Type B pancreatic cell (in vitro differentiated cells): ENCODE data around the gene RPIA. TPM values are rescaled to one million over a fixed set of nuclear protein-coding genes. Genes with fewer than 3 reads are reported as not detected.

Source experiments
- DNase-seq: peaks from one replicate; pipeline ENCODE4 v3.0.0; 2021; ENCODE audit warnings: mixed read lengths; ENCODE audit not compliant: unreplicated experiment; ENCODE audit errors: extremely low spot score
- H3K27ac Mint-ChIP-seq: 2 replicates; pipeline ENCODE4 v1.8.0; 2021; ENCODE audit warnings: mild to moderate bottlenecking, mixed read lengths
- H3K27me3 Mint-ChIP-seq: 2 replicates; pipeline ENCODE4 v1.8.0; 2021; ENCODE audit warnings: mixed read lengths
- H3K36me3 Mint-ChIP-seq: 2 replicates; pipeline ENCODE4 v1.8.0; 2021; ENCODE audit warnings: mixed read lengths
- H3K4me1 Mint-ChIP-seq: one replicate; pipeline ENCODE4 v1.8.0; 2021; ENCODE audit warnings: mixed read lengths; ENCODE audit not compliant: unreplicated experiment
- H3K4me3 Mint-ChIP-seq: 2 replicates; pipeline ENCODE4 v1.8.0; 2021; ENCODE audit warnings: mild to moderate bottlenecking, mixed read lengths
- H3K9me3 Mint-ChIP-seq: 2 replicates; pipeline ENCODE4 v1.8.0; 2021; ENCODE audit warnings: mixed read lengths
- total RNA-seq: library from RNA; stranded (reverse); gene quantifications from 2 replicates; pipeline ENCODE4 v1.2.1, GENCODE V29; 2021; ENCODE audit warnings: low replicate concordance
- TF ChIP-seq, protein P1 (sequence below): fragments of 200-600 bp; sonication (generic); conservative IDR thresholded peaks from 2 replicates; pipeline ENCODE4 v1.5.0; 2021; ENCODE audit warnings: antibody characterized with exemption, mild to moderate bottlenecking

The RPIA gene
- total RNA-seq, 1 donor from 2014 or later = 27.3 TPM

DNA sequence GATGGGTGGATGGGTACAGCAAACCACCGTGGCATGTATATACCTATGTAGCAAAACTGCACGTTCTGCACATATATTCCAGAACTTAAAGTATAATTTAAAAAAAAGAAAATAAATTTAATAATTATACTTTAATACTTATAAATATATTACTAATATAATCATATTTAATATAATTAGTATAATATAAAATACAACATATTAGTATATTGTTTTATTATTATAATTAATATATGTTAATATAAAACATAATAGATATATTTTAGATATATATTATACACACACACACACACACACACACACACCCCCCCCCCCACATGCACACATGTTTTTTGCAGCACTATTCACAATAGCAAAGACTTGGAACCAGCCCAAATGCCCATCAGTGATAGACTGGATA lies 29.8 kb downstream of the RPIA start:
- TF ChIP-seq, protein P1, sequence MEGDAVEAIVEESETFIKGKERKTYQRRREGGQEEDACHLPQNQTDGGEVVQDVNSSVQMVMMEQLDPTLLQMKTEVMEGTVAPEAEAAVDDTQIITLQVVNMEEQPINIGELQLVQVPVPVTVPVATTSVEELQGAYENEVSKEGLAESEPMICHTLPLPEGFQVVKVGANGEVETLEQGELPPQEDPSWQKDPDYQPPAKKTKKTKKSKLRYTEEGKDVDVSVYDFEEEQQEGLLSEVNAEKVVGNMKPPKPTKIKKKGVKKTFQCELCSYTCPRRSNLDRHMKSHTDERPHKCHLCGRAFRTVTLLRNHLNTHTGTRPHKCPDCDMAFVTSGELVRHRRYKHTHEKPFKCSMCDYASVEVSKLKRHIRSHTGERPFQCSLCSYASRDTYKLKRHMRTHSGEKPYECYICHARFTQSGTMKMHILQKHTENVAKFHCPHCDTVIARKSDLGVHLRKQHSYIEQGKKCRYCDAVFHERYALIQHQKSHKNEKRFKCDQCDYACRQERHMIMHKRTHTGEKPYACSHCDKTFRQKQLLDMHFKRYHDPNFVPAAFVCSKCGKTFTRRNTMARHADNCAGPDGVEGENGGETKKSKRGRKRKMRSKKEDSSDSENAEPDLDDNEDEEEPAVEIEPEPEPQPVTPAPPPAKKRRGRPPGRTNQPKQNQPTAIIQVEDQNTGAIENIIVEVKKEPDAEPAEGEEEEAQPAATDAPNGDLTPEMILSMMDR = no peak
- H3K4me1 Mint-ChIP-seq = peaks cover 6% of the 10 kb centered on the region
- no peak overlapping the region for H3K4me3 Mint-ChIP-seq

DNA sequence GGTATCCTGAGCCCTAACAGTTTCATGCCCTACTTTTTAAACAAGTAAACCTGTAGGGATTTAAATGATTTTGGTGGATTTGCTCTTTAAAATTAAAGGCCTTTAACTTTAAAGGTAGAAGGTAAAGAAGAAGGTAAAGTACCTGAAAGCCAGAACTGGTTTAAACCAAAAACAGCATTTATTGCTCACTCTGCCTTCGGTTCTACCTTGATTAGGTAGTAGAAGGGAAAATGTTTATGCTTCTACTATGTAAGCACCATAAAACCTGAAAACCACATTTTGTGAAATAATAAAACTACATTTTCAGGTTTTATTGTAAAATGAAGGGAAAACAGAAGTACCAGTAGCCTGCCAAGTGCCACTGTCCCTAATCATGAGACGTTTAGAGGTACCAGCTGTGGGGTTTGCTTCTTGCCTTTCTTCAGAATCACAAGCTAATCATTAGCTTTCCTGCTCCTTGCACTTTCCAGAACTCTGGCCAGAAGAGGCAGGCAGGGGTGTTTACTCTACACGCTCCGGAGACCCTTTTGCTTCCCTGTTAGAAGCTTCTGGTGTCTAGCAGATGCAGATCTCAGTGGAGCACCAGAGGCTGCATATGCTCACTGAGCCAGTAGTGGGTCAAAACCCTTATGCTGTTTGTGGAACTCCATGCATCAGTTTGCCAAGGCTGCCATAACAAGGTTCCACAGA lies 33.3 kb downstream of the RPIA start:
- peaks cover 6% of the 10 kb centered on the region for H3K4me1 Mint-ChIP-seq
- H3K27me3 Mint-ChIP-seq = no peaks in the 10 kb centered on the region
- H3K9me3 Mint-ChIP-seq = no peaks in the 10 kb centered on the region
- no peak overlapping the region for H3K4me3 Mint-ChIP-seq
- peaks cover 23% of the 10 kb centered on the region for H3K36me3 Mint-ChIP-seq
- H3K27ac Mint-ChIP-seq = no peak overlapping the region
- TF ChIP-seq, protein P1 = no peak
- no peak for DNase-seq

More for the DNA sequence above, 29.8 kb downstream of the RPIA start:
- Mint-ChIP-seq H3K9me3 (peaks cover 10% of the 10 kb centered on the region), H3K27me3 (no peaks in the 10 kb centered on the region), H3K36me3 (peaks cover 24% of the 10 kb centered on the region), H3K27ac (no peak overlapping the region)
- DNase-seq = no peak

DNA sequence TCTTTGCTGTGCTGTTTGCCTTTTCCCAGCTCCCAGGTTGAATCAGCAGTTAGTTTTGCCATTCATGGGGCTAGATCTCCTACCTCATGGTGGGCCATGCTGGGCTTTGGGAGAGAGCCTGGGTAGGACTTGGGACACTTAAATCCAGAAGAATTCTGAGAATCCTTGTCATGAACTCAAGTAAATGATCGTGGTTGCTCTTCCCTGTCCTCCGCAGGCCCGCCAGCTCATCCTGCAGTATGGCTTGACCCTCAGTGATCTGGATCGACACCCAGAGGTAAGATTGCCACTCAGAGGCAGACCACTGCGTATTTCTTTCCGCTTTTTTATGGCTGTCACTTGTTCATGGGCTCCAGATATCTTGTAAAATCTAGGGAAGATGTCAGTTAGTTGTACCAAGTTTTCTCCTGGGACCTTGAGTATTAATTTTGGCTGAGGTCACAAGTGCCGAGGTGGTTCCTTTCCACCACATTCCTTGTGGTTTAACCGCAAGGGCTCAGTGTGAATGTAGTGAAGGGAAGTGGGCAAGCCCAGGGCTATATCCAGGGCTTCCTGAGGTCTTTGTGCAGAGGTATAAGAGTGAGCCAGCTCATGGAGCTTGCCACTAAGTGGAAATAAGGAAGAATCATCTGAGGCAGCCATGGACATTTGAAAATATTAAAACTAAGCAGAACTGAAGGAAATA lies 37.7 kb downstream of the RPIA start:
- Mint-ChIP-seq H3K36me3 (peaks cover 18% of the 10 kb centered on the region), H3K9me3 (no peaks in the 10 kb centered on the region), H3K27ac (no peak overlapping the region), H3K4me3 (no peak overlapping the region), H3K4me1 (peaks cover 4% of the 10 kb centered on the region), H3K27me3 (no peaks in the 10 kb centered on the region)
- no peak for DNase-seq
- TF ChIP-seq, protein P1 = no peak

DNA sequence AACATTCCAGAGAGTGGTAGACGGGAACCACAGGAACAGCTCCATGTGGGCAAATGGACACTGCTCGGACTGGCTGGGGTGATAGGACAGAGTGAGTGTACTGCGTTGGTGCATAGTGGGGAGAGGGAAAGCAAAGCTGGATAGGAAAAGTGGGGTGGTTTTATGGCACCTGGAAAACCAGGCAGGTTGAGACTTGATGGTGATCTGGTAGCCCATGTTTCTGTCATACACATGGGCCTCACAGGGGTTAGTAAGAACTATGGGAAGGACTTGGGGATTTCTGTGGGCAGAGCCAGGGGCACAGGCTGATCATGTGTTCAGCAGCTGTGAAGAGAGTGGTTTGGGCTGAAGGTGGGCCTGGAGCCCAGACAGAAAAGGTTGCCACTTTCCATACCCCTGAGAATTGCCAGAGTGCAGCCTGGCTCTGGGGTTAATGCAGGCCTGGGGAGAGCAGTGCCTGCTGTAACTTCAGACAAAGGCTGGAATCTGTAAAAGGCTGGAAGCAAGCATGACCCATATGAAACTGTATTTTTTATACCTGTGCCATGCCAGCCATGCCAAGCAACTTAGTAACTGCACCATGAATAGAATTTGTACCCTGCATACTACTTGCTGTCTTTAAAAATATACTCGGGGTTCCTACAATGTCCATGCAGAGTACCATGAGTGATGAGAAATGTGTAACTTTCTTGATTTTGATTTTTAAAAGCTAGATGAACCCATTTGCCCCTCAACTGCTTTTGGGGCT lies 41.9 kb downstream of the RPIA start:
- TF ChIP-seq, protein P1 = no peak
- no peak for DNase-seq
- H3K27ac Mint-ChIP-seq = peak overlapping the region; percentile 19
- no peaks in the 10 kb centered on the region for H3K9me3 Mint-ChIP-seq
- H3K27me3 Mint-ChIP-seq = no peaks in the 10 kb centered on the region
- no peak overlapping the region for H3K4me3 Mint-ChIP-seq
- peaks cover 28% of the 10 kb centered on the region for H3K36me3 Mint-ChIP-seq
- H3K4me1 Mint-ChIP-seq = peaks cover 11% of the 10 kb centered on the region

DNA sequence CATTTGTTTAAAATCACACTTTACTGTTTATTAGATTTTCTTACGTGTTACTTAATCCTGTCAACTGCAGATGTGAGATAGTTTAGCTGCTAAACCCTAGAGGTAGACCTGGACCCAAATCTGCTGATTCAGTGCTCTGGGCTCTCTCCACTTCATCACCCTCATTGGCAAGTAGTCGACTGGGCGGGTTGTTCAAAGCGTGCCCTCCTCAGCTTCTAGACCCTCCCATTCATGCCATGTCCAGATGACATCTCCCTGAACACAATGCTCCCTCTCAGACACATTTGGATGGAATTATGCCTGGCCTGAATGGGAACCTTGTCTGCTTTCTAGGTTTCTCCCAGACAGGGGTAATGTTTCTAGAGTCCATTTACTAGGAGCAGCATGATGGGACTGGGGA lies 43.7 kb downstream of the RPIA start:
- Mint-ChIP-seq H3K4me1 (peaks cover 11% of the 10 kb centered on the region), H3K27ac (peak overlapping the region; percentile 90), H3K27me3 (no peaks in the 10 kb centered on the region), H3K9me3 (no peaks in the 10 kb centered on the region), H3K36me3 (peaks cover 27% of the 10 kb centered on the region), H3K4me3 (peak overlapping the region; percentile 40)
- no peak for DNase-seq
- TF ChIP-seq, protein P1 = no peak
